AG04450 (cell line): ENCODE data around the gene PLXND1. TPM values are rescaled to one million over a fixed set of nuclear protein-coding genes. Genes with fewer than 3 reads are reported as not detected.

Source experiments
- CTCF ChIA-PET: fragments of 300-600, 350-600 bp; formaldehyde crosslinking; extraction: SDS; loops from one replicate; lab custom pipeline; 2022; ENCODE audit warnings: antibody characterized with exemption, inconsistent platforms; lab: Charles Lee
- POLR2A ChIA-PET: fragments of 350-600 bp; formaldehyde crosslinking; extraction: SDS; loops from one replicate; lab custom pipeline; 2021; ENCODE audit warnings: antibody characterized with exemption, inconsistent platforms; lab: Yijun Ruan, JAX
- DNase-seq: peaks from one replicate; pipeline ENCODE4 v3.0.0-alpha.2; 2011; ENCODE audit warnings: low read depth, low spot score
- H3K27ac ChIP-seq: one replicate; pipeline ENCODE4 v1.5.1; 2012; ENCODE audit warnings: low read depth, low read length, control low read depth
- H3K27me3 ChIP-seq: one replicate; pipeline ENCODE4 v1.6.0; 2012; ENCODE audit warnings: low read length; ENCODE audit not compliant: control insufficient read depth, insufficient read depth
- H3K4me3 ChIP-seq: 2 replicates; pipeline ENCODE4 v1.5.1; 2011; ENCODE audit warnings: mild to moderate bottlenecking, low read depth, low read length, control low read depth
- H3K9me3 ChIP-seq: 2 replicates; pipeline ENCODE4 v1.5.1; 2012; ENCODE audit warnings: low read length; ENCODE audit not compliant: control insufficient read depth, insufficient read depth
- polyA plus RNA-seq: library from polyadenylated mRNA; depleted of rRNA; stranded (reverse); fragments of >200 nt; gene quantifications from 2 replicates; pipeline ENCODE4 v1.2.3, GENCODE V29; 2011
- TF ChIP-seq, protein P1 (sequence below): IDR thresholded peaks from 2 replicates; pipeline ENCODE4 v1.5.1; 2011; ENCODE audit warnings: low read depth, low read length, control low read depth, inconsistent platforms

PLXND1 gene
- polyA plus RNA-seq, 1 experiment: 37.1 TPM

DNA sequence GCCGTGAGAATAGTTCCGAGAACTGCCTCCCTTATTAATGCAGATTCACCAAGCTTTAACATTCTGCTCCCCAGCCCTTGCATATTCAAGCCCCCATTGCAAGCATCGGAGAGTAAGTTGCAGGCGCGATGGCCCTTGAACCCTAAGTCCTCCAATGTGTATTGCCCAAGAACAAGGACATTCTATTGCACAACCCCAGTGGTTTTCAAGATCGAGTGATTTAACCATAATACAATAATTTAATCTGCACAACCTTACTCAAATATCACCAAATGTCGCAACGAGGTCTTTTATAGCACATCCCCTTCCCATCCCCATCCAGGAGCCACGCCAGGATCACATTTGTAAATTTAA lies 21.7 kb upstream of the PLXND1 start:
- ChIA-PET CTCF (interaction anchor here (0.7 to 4.8 kb wide), 12 partner anchors 22 to 317 kb away, joined by 3 to 24 read pairs (median 4); no protein-coding TSS in a partner anchor), POLR2A (interaction anchor here (0.6 kb wide), 3 partner anchors 69 to 443 kb away, joined by 4 to 7 read pairs (median 6); no protein-coding TSS in a partner anchor)
- no peaks in the 10 kb centered on the region for H3K27me3 ChIP-seq
- DNase-seq: no peak
- TF ChIP-seq, protein P1, sequence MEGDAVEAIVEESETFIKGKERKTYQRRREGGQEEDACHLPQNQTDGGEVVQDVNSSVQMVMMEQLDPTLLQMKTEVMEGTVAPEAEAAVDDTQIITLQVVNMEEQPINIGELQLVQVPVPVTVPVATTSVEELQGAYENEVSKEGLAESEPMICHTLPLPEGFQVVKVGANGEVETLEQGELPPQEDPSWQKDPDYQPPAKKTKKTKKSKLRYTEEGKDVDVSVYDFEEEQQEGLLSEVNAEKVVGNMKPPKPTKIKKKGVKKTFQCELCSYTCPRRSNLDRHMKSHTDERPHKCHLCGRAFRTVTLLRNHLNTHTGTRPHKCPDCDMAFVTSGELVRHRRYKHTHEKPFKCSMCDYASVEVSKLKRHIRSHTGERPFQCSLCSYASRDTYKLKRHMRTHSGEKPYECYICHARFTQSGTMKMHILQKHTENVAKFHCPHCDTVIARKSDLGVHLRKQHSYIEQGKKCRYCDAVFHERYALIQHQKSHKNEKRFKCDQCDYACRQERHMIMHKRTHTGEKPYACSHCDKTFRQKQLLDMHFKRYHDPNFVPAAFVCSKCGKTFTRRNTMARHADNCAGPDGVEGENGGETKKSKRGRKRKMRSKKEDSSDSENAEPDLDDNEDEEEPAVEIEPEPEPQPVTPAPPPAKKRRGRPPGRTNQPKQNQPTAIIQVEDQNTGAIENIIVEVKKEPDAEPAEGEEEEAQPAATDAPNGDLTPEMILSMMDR: no peak
- no peaks in the 10 kb centered on the region; the same call in 1 of the 2 replicates for H3K9me3 ChIP-seq
- no peak overlapping the region for H3K4me3 ChIP-seq
- H3K27ac ChIP-seq: peak overlapping the region; percentile 80

DNA sequence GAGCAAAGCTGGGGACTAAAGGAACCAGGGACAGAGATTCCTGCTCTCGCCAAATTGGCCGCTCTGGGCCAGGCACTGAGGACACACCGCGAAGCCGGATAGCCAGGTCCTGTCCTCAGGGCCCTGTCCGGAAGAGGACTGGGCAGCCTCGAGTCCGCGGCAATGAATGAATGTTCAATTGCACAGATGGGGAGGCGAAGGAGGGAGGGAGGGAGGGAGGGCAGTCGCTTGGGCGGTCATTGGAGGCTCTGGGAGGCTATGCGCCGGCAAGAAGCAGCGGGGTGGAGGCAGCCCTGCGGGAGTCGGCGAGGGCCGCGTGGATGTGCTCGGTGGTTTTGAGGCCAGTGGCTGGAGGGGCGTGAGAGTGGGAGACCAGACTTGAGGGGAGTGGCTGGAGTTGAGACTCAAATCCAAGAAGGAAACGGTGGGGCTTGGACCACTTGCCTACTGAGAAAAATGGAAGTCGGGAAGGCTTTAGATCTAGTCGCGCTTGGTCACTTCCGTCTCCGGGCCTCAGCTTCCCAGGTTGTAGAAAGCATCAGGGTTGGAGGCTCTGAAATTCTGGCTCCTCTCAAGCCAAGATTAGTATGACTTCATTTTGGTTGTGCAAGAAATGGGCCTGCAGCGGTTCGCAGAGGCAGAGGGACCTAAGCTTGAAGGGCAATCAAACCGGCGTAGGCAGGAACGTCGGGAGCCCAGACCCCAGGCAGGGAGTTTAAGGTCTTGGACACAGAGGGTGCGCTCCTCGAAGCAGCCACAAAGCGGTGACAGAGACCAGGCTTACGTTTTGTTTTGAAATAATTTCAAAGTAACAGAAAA lies 21.1 kb upstream of the PLXND1 start:
- Histone ChIP-seq H3K9me3 (no peaks in the 10 kb centered on the region; the same call in 1 of the 2 replicates), H3K4me3 (peak overlapping the region; percentile 50), H3K27me3 (no peaks in the 10 kb centered on the region), H3K27ac (peak overlapping the region; percentile 80)
- TF ChIP-seq, protein P1: peak; percentile 81
- CTCF ChIA-PET: interaction anchor here (0.5 to 4.8 kb wide), 14 partner anchors 19 to 317 kb away, joined by 3 to 24 read pairs (median 4); partner anchors contain the start of genes IFT122 and MBD4
- POLR2A ChIA-PET: interaction anchor here (0.6 kb wide), 3 partner anchors 68 to 442 kb away, joined by 4 to 7 read pairs (median 6); no protein-coding TSS in a partner anchor
- DNase-seq: no peak

DNA sequence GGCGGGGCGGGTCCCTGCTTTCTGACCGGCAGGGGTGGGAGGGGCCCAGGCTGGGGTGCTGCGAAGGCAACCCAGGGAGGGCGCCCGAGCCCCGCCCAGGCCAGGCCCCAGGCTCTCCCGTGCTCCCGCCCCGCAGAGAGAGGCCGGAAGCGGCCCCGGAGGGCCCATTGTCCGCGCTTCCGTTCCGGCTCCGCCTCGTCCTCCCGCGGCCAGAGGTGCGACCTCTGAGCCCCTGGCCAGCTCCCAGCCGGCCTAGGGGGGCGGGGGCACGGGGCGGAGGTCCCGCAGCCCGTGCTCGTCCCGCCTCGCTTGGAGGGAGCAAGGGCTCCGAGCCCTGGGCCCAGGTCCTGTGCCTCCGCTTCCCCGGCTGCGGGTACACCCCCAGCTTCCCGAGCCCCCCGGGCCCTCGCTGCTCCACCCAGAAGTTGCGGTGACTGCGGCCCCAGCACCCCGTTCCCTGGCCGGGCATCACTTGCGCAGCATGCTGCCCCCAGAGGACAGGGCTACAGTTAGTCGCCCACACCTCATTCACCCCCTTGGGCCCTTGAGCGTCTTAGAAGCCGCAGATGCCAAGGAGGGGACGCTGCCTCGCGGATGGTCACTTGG lies 20.4 kb upstream of the PLXND1 start:
- DNase-seq: no peak
- Histone ChIP-seq H3K27me3 (no peaks in the 10 kb centered on the region), H3K9me3 (no peaks in the 10 kb centered on the region; the same call in 1 of the 2 replicates), H3K27ac (peak overlapping the region; percentile 85), H3K4me3 (peak overlapping the region; percentile 50)
- POLR2A ChIA-PET: no interaction called here
- TF ChIP-seq, protein P1: no peak
- CTCF ChIA-PET: interaction anchor here (0.5 to 4.8 kb wide), 8 partner anchors 20 to 294 kb away, joined by 3 to 24 read pairs (median 4); partner anchors contain the start of genes IFT122 and MBD4

DNA sequence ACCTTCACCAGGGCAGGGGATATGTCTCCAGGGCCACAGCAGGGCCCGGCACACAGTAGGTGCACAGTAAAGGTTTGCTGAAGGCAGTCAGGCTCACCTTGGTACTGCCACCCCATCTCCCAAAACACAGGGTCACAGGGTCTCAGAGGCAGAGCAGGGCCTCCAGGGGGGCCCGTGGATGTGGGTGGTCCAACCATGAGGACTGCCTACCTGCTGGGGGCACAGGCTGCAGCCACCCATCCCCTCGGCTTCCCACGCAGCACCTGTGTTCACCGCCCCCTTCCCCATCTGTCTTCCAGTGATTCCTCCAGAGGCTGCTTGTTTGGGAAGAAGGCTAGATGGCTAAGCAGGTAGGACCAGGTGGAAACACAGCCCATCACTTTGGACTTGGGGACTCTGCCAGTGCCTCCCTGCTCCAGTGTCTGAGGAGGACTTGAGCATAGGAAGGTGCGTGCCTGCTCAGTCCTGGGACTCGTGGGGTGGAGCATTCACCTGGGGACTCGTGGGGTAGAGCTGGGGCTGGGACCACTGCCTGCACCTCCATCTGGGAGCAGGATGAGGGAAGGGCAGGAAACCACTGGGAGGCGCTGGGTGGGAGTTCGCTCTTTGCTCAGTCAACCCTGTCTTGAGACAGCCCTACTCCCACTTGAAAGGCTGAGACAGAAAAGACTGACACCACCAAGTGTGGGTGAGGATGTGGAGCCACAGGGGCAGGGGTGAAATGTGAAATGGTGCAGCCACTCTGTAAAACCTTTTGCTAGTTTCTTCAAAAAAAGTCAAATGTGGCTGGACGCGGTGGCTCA lies 18.8 kb upstream of the PLXND1 start:
- H3K4me3 ChIP-seq: no peak overlapping the region
- CTCF ChIA-PET: interaction anchor here (0.7 to 4.8 kb wide), 4 partner anchors 135 to 259 kb away, joined by 3 to 24 read pairs (median 5); no protein-coding TSS in a partner anchor
- H3K9me3 ChIP-seq: no peaks in the 10 kb centered on the region; the same call in 1 of the 2 replicates
- no peaks in the 10 kb centered on the region for H3K27me3 ChIP-seq
- TF ChIP-seq, protein P1: no peak
- no peak for DNase-seq
- H3K27ac ChIP-seq: peak overlapping the region; percentile 61
- POLR2A ChIA-PET: interaction anchor here (0.7 kb wide), 1 partner anchor 134 kb away, joined by 3 read pairs; no protein-coding TSS in a partner anchor
